C4-2B (cell line): ENCODE measurements around the gene OTC.

ENCODE experiments used
- ZFX ChIP-seq: fragments of 450-650 bp; IDR thresholded peaks from 2 replicates; pipeline ENCODE4 v1.6.1; 2017
- TF ChIP-seq, protein P1 (sequence below): fragments of 450-650 bp; conservative IDR thresholded peaks from 2 replicates; pipeline ENCODE4 v1.5.1; 2017; ENCODE audit warnings: mild to moderate bottlenecking

DNA sequence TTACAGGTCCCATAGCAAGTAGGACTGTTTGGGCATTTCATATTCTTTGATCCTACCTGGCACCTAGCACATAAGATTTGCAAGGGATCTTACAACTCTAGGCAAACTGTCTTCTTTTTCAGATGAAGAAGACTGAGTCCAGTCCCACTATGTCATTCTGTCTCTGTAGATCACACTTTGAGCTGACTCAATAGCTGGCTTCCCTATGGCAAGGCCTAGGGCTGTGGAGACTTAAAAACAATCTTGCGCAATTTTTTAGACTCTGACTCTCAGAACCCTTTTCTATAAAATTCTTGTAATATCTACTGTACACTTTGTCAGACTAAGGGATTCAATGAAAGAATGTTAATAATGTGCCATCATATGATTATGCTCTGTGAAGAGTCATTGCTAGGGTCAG, 26.7 kb downstream of the OTC start:
- TF ChIP-seq, protein P1, sequence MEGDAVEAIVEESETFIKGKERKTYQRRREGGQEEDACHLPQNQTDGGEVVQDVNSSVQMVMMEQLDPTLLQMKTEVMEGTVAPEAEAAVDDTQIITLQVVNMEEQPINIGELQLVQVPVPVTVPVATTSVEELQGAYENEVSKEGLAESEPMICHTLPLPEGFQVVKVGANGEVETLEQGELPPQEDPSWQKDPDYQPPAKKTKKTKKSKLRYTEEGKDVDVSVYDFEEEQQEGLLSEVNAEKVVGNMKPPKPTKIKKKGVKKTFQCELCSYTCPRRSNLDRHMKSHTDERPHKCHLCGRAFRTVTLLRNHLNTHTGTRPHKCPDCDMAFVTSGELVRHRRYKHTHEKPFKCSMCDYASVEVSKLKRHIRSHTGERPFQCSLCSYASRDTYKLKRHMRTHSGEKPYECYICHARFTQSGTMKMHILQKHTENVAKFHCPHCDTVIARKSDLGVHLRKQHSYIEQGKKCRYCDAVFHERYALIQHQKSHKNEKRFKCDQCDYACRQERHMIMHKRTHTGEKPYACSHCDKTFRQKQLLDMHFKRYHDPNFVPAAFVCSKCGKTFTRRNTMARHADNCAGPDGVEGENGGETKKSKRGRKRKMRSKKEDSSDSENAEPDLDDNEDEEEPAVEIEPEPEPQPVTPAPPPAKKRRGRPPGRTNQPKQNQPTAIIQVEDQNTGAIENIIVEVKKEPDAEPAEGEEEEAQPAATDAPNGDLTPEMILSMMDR: no peak
- TF ChIP-seq ZFX: no peak
